Stimulated activated CD4-positive, alpha-beta T cell treated with anti-CD3 and anti-CD28 coated beads, TNF-alpha, amount 100 ng/mL, for 24 hours (primary cell): ENCODE measurements around the gene PLCD1.
"Not testable (repeated sequence)": the region's sequence is repeated elsewhere in the genome, so short reads cannot be mapped to it uniquely, and the experiment has no call there.

Experiments used
- DNase-seq, 3 experiments: peaks; one replicate each; pipeline ENCODE4 v3.0.0-alpha.2; 2020; ENCODE audit warnings: low read depth in 3 of 3

PLCD1 gene

GRCh38 chr3:37986479-37987314, 42.7 kb downstream of the PLCD1 start:
- no peak for DNase-seq

GRCh38 chr3:37985637-37986320, 43.7 kb downstream of the PLCD1 start:
- no peak for DNase-seq

GRCh38 chr3:37984596-37984995, 44.8 kb downstream of the PLCD1 start:
- DNase-seq, result no peak

- DNase-seq, result no peak
Observed at GRCh38 chr3:37984051-37984450, 45.4 kb downstream of the PLCD1 start.

- DNase-seq, result no peak
Observed at GRCh38 chr3:37982331-37982730, 47.1 kb downstream of the PLCD1 start.

DNA sequence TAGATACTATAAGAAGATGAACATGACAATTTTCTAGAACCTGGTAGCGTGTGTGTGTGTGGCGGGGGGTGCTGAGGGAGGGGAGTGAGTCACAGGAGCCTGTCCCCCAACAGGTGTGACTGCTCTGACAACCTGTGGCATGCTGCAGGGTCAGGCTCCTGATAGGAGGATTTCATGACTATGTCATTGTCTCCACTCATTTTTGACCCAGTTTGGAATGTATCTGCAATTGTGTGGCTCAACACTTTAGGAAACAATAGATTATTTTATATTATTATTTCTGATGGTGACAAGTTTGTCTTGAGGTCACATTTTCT, 48.1 kb downstream of the PLCD1 start:
- no peak for DNase-seq

- DNase-seq, result no peak
Observed at GRCh38 chr3:37980462-37981347, 48.7 kb downstream of the PLCD1 start.

DNA sequence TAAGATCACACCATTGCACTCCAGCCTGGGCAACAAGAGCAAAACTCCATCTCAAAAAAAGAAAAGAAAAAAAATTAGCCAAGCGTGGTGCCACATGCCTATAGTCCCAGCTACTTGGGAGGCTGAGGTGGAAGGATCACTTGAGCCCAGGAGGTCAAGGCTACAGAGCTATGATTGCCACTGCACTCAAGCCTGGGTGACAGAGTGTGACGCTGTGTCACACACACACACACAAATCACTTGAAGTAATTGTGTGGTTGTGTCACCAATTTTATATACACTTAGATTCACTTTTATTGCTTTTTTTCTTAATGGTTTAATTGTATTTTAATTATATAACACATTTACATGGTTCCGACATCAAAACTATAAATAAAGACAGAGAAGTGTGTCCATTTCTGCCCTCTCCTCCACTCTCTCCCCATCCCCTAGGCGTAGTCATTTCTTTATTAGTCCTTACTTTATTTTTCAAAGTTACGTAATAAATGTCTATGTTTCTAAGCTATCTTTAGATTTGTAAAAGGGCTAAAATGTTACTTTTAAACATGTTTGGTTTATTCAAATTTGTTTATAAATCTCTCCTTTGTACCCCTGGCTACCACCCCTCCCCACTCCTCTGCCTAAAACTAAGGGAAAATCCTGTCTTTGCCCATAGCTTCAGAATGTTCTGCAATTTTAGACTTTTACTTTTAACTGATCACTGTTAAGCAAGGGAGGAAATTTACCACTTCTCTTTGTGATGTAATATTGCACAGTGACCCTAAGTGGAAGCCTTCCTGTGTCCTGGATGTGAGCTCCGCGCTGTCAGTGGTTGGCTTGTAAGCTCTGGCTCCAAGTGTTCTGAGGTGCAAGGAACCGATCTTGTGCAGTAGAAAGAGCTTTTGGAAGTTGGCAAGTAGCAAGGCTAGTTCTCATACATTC, 49.6 kb downstream of the PLCD1 start:
- no peak for DNase-seq

DNA sequence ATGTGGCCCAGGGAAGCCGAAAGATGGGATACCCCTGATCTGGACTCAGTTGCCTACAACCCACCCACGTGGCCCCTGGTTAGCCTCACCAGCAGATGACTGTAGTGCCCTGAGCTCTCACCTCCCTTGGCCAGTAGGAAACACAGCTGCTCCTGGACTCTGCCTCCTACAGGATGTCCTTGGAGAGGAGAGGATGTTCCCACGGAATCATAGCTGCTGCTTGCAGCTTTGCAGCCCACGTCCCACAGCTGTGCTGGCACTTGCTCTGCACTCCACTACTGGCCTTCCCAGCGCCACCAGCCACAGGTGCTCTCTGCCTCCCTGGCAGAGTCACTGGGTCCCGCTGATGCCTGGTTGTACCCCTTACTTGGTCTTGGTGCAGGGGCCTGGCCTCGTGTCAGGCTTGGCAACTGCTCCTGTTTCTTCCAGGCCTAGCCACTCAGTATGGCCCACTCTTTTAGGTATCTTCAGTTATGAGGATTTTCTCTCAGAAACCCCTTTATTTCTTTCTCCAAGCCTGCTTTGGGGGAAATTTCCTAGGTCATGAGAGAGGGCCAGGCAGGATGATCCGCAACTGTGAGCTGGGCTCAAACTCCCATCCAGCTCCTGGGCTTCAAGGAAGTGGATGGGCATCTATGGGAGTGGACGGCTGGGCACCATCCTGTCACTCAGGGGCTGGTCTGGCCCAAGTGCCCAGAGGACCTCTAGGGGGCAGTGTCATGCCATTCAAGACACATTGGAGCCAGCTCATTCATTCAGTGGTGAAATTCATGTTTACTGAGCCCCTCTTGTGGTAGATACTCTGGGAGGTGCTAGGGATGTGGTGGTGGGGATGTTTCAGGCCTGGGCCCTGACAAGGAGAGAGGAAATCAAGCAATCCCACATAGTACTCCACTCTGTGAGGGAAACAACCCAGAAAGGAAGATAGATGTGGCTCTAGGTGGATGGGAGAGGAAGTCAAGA, 55.0 kb downstream of the PLCD1 start:
- peak; percentile 44 to 61 (median 52) for DNase-seq

- no peak for DNase-seq
Observed at GRCh38 chr3:37973246-37974054, 56.0 kb downstream of the PLCD1 start.

DNA sequence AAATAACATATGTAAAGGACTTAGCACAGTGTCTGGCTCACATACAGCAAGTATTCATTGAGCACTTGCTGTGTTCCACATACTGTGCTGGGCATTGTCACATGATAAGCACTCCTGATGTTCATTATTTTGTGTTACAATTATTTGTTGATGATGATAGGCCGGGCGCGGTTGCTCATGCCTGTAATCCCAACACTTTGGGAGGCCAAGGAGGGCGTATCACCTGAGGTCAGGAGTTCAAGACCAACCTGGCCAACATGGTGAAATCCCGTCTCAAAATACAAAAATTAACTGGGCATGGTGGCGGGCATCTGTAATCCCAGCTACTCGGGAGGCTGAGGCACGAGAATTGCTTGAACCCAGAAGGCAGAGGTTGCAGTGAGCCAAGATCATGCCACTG, 57.4 kb downstream of the PLCD1 start:
- DNase-seq, result not testable (repeated sequence)

DNA sequence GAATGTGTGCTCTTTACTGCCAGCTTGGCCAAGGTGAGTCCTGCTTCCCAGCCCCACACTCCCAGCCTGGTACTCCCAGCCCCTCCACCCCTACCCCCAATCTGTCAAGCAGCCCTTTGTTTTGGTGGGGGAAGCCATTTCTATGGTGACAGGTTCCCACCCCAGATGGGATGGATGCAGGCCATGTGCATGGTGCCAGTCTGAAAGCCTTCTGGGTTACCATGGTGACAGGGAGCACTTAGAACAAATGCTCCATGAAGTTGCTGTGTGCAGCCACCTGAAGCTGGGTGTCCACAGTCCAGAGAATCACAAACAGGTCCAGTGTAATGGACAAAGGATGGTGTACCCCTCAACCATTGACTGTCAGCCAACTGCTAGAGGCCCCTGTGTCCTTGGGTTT, 58.0 kb downstream of the PLCD1 start:
- no peak for DNase-seq

GRCh38 chr3:37970802-37971201, 58.6 kb downstream of the PLCD1 start:
- no peak for DNase-seq

DNA sequence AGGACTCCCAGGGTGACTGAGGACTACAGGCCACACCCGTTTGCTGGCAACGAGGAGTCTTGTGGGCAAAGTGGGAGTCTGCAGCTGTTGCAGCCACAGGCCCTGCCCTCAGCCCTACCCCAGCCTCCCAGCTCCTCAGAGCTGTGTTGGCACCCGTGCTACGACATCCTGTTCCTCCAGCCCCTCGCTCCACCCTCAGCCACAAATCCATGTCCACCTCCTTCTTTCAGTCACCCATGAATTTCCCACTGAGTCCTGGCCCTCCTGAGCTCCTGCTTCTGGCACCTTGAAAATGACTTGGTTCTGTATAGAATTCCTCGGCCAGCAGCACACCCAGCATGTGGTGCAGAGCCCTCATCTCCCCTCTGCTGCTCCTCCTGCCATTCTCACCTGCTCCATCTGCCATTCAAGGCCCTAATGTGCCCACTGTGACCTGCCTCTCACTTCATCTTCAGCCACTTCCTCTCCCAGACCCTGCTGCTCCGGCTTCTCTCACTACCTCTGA, 59.8 kb downstream of the PLCD1 start:
- no peak for DNase-seq

DNA sequence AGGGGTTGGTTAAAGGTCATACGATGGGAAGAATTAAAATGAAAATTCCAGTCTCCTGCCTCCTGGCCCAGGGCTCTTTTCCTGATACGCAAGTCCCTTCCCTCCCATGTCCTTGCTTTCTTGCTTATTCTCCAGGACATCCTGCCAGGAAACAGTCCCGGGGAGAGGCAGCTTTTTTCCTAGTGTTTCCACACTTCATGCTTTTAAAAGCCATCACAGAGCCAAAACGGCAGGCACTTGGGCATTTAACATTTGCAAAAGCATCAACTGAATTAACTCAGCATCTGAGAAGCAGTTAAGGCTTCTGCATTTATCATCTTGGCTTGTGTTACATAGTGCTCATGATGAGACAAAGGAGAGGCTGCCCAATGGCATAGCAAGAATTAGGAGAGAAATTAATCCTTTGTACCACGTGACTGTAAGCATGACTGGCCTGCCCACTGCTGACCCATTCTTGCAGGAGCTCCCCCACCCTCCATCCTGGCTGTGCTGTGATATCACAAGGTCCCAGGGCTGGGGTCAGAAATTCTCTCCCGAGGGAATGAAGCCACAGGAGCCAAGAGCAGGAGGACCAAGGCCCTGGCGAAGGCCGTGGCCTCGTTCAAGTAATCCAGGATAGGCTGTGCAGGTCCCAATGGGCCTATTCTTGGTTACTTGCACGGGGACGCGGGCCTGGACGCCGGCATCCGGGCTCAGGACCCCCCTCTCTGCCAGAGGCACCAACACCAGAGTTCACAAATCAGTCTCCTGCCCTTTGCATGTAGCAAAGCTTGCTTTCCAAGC, 60.4 kb downstream of the PLCD1 start:
- DNase-seq, result no peak

- DNase-seq, result no peak
Observed at GRCh38 chr3:37968199-37968598, 61.2 kb downstream of the PLCD1 start.

DNA sequence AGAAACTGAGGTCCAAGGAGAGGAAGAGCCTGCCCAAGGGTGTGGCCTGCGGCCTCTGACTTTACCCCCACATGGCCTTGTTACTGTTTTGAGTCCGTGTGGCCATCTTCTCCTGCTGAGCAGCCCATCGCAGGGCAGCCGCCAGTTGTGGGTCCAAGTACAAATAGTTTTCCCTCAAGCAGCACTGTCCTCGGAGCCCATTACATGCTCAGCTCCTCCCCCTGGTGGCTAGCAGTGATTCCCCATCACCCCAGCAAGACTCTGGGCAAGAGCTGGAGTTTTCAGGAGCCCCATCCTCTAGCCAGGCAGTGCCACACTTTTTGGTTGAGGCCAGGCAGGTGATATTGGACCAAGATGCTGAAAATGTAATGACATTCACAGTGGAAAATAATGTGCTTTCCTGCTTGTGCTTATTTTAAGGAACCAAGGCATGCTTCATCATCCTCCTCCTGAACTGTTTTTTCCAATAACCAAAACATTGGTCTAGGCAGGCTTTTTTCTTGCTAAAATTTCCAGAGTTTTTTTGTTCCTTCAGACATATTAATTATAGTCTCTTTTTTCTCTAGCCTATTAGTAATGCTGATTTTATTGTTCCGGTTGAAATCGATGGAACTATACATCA, 62.1 kb downstream of the PLCD1 start:
- peak; percentile 20 to 61 (median 22) for DNase-seq

DNA sequence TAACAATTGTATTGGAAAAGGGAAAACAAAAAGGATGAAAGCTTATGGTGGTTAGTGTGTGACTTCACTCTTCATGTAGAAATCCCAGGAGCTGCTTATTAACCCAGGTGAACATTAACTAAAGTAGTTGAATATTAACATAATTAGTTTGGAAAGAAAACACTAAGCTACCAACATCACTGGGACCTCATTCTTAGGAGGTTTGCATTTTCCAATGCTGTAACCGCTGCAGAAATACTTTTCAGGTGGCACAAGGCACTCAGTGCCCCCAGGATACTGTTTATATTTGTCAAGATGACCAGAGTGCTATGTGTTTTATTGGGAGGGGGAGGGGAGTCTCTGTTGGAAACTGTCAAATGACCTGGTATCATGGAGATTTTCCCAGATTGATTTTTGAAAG, 64.7 kb downstream of the PLCD1 start:
- no peak for DNase-seq
